HepG2 (cell line): Measurements from ENCODE around the gene MARS1. TPM values are rescaled to one million over a fixed set of nuclear protein-coding genes. Genes with fewer than 3 reads are reported as not detected.

Experiments used
- ATF7-NPFF ChIP-seq: sonication (generic); formaldehyde crosslinking; IDR thresholded peaks from 2 replicates; pipeline ENCODE4 v1.8.1; 2023; ENCODE audit warnings: mild to moderate bottlenecking, low read depth, missing genetic modification reagents, moderate library complexity
- CC2D1A ChIP-seq: sonication (generic); formaldehyde crosslinking; IDR thresholded peaks from 2 replicates; pipeline ENCODE4 v1.8.1; 2023; ENCODE audit warnings: mild to moderate bottlenecking, missing genetic modification reagents
- ELF1 ChIP-seq: sonication (generic); formaldehyde crosslinking; IDR thresholded peaks from 2 replicates; pipeline ENCODE4 v1.4.0; 2020; ENCODE audit warnings: missing genetic modification reagents
- EP300 ChIP-seq, 3 experiments: sonication (generic) in 1 of 3; formaldehyde crosslinking in 1 of 3; IDR thresholded peaks; 2 replicates each; pipeline versions ENCODE4 v1.5.1 to v1.6.1; 2011 to 2020; ENCODE audit warnings: low read depth in 2 of 3, low read length in 2 of 3, borderline replicate concordance in 1 of 3, improper control_type of control experiment in 1 of 3, mild to moderate bottlenecking in 1 of 3, missing genetic modification reagents in 1 of 3, moderate library complexity in 1 of 3
- GATAD2A ChIP-seq: IDR thresholded peaks from 2 replicates; pipeline ENCODE4 v1.6.1; 2016
- GTF3A ChIP-seq: sonication (generic); formaldehyde crosslinking; conservative IDR thresholded peaks from 2 replicates; pipeline ENCODE4 v1.4.0; 2020; ENCODE audit warnings: mild to moderate bottlenecking, missing genetic modification reagents
- IRF9 ChIP-seq: sonication (generic); formaldehyde crosslinking; IDR thresholded peaks from 2 replicates; pipeline ENCODE4 v1.8.0; 2022; ENCODE audit warnings: missing genetic modification reagents, mild to moderate bottlenecking, borderline replicate concordance
- KAT8 ChIP-seq: IDR thresholded peaks from 2 replicates; pipeline ENCODE4 v1.6.1; 2016; ENCODE audit warnings: missing genetic modification reagents, missing compliant biosample characterization
- NFE2L2 ChIP-seq: fragments of 150-350 bp; IDR thresholded peaks from 2 replicates; pipeline ENCODE4 v1.6.1; 2014; ENCODE audit warnings: low read length
- NR0B2 ChIP-seq: sonication (generic); formaldehyde crosslinking; IDR thresholded peaks from 2 replicates; pipeline ENCODE4 v1.4.0; 2020; ENCODE audit warnings: mild to moderate bottlenecking, missing genetic modification reagents
- SRF ChIP-seq: IDR thresholded peaks from 2 replicates; pipeline ENCODE4 v1.6.1; 2011; ENCODE audit warnings: mild to moderate bottlenecking, low read depth, low read length, moderate library complexity
- TEAD2 ChIP-seq: sonication (generic); formaldehyde crosslinking; IDR thresholded peaks from 2 replicates; pipeline ENCODE4 v1.9.0; 2021; ENCODE audit warnings: missing genetic modification reagents
- TFDP2 ChIP-seq: sonication (generic); formaldehyde crosslinking; IDR thresholded peaks from 2 replicates; pipeline ENCODE4 v1.4.0; 2020; ENCODE audit warnings: missing genetic modification reagents
- U2AF2 ChIP-seq: fragments of 200-400 bp; formaldehyde crosslinking; IDR thresholded peaks from 2 replicates; pipeline ENCODE4 v1.6.1; 2017; ENCODE audit warnings: low read depth, mild to moderate bottlenecking, low read length
- ZBTB21 ChIP-seq: sonication (generic); formaldehyde crosslinking; IDR thresholded peaks from 2 replicates; pipeline ENCODE4 v1.4.0; 2020; ENCODE audit warnings: missing genetic modification reagents
- ZFP36 ChIP-seq: fragments of 150-350 bp; IDR thresholded peaks from 2 replicates; pipeline ENCODE4 v1.6.1; 2018; ENCODE audit warnings: borderline replicate concordance, low read length, low read depth; ENCODE audit not compliant: partially characterized antibody
- ZNF44 ChIP-seq: sonication (generic); formaldehyde crosslinking; IDR thresholded peaks from 2 replicates; pipeline ENCODE4 v1.5.1; 2020; ENCODE audit warnings: mild to moderate bottlenecking, missing genetic modification reagents
- ZNF572 ChIP-seq: sonication (generic); formaldehyde crosslinking; IDR thresholded peaks from 2 replicates; pipeline ENCODE4 v1.5.1; 2020; ENCODE audit warnings: mild to moderate bottlenecking, missing genetic modification reagents
- ZNF598 ChIP-seq: sonication (generic); formaldehyde crosslinking; IDR thresholded peaks from 2 replicates; pipeline ENCODE4 v1.5.1; 2020; ENCODE audit warnings: mild to moderate bottlenecking, missing genetic modification reagents, borderline replicate concordance
- polyA plus RNA-seq, 8 experiments: library from polyadenylated mRNA; depleted of rRNA in 3 of 8; stranded (reverse) in 7 of 8; unstranded in 1 of 8; fragments of >200 nt; fragmentation: Illumina TruSeq in 4 of 8; extraction: Trizol in 4 of 8; gene quantifications; 2 replicates each; pipeline versions ENCODE4 v1.2.1 to v1.2.3, GENCODE V29; 2011 to 2016; ENCODE audit warnings: low read depth in 4 of 8, missing spikeins in 1 of 8, mixed read lengths in 1 of 8; ENCODE audit not compliant: insufficient read depth in 1 of 8
- total RNA-seq, 5 experiments: library from RNA; depleted of rRNA; stranded (reverse); fragments of >200 nt; fragmentation: Illumina TruSeq; extraction: Trizol; gene quantifications; 2 replicates each; pipeline ENCODE4 v1.2.3, GENCODE V29; 2016; ENCODE audit warnings: low read depth in 1 of 5
- TF ChIP-seq, protein P1 (sequence below), 2 experiments: sonication (generic) in 1 of 2; formaldehyde crosslinking in 1 of 2; IDR thresholded peaks; 2 replicates each; pipeline versions ENCODE4 v1.4.0 to v1.6.1; 2018 to 2020; ENCODE audit warnings: missing genetic modification reagents in 2 of 2, borderline replicate concordance in 1 of 2, low read depth in 1 of 2, mild to moderate bottlenecking in 1 of 2, missing biosample characterization in 1 of 2
- TF ChIP-seq, protein P2 (sequence below), 2 experiments: sonication (generic) in 1 of 2; formaldehyde crosslinking in 1 of 2; IDR thresholded peaks; 2 replicates each; pipeline versions ENCODE4 v1.5.1 to v1.6.1; 2011 to 2020; ENCODE audit warnings: borderline replicate concordance in 1 of 2, low read depth in 1 of 2, low read length in 1 of 2, mild to moderate bottlenecking in 1 of 2, missing genetic modification reagents in 1 of 2, moderate library complexity in 1 of 2

The MARS1 gene
- total and polyA plus RNA-seq, 2 of the 13 experiments (the other 11 are each of a cell fraction or from before 2014, with no cell fraction given): 115 to 181 TPM

DNA sequence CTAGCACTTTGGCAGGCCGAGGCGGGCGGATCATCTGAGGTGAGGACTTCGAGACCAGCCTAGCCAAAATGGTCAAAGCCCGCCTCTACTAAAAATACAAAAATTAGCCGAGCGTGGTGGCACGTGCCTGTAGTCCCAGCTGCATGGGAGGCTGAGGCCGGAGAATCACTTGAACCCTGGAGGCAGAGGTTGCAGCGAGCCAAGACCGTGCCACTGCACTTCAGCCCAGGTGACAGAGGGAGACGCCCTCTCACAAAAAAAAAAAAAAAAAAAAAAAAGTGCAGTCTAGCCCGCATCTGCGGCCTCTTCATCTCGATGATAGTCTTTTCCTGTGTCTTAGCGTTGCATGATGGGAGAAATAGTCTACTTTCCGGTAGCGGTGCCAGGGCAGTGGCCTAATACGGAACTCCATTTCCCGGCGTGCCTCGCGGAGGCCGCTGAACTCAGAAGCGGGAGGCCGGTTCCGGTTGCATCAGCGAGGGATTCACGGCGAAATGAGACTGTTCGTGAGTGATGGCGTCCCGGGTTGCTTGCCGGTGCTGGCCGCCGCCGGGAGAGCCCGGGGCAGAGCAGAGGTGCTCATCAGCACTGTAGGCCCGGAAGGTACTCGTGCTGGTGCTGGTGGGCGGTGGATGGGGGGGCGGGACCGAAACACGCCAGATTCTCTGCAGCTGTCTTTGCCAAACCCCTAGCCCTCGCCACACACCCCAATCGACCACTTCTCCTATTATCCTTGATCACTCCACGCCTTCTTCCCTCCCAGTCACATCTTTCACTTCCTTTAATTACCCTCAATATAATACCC, at the start of gene MARS1 (continued):
- TF ChIP-seq, protein P1, sequence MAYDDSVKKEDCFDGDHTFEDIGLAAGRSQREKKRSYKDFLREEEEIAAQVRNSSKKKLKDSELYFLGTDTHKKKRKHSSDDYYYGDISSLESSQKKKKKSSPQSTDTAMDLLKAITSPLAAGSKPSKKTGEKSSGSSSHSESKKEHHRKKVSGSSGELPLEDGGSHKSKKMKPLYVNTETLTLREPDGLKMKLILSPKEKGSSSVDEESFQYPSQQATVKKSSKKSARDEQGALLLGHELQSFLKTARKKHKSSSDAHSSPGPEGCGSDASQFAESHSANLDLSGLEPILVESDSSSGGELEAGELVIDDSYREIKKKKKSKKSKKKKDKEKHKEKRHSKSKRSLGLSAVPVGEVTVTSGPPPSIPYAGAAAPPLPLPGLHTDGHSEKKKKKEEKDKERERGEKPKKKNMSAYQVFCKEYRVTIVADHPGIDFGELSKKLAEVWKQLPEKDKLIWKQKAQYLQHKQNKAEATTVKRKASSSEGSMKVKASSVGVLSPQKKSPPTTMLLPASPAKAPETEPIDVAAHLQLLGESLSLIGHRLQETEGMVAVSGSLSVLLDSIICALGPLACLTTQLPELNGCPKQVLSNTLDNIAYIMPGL (CRISPR knock-in tag; IDR thresholded peaks at IDR 0.05; ENCODE audit: borderline replicate concordance in 1 of 2, low read depth in 1 of 2): peak in 1 of 2 experiments; percentile 79; a peak in 2 of 4 replicates
- TF ChIP-seq ELF1 (CRISPR knock-in tag): peak; percentile 92
- TF ChIP-seq EP300 (IDR thresholded peaks at IDR 0.05; ENCODE audit: low read depth in 2 of 2, low read length in 2 of 2): 0 out of 4 replicates have a peak, but pooled peaks have one; percentile 15 to 16
- no peak for TF ChIP-seq EP300 (CRISPR knock-in tag; IDR thresholded peaks at IDR 0.05; ENCODE audit: borderline replicate concordance)
- 0 out of 2 replicates have a peak, but pooled peaks have one; percentile 11 for TF ChIP-seq IRF9
- no peak for TF ChIP-seq ATF7-NPFF (CRISPR knock-in tag)
- TF ChIP-seq ZNF44: no peak
- TF ChIP-seq ZBTB21 (CRISPR knock-in tag): peak; percentile 62; the same call in 1 of the 2 replicates
- no peak; the same call in 1 of the 2 replicates for TF ChIP-seq NR0B2 (CRISPR knock-in tag)
- peak; percentile 30; the same call in 1 of the 2 replicates for TF ChIP-seq TFDP2
- no peak for TF ChIP-seq GTF3A (CRISPR knock-in tag)
- TF ChIP-seq ZFP36: no peak
- TF ChIP-seq ZNF572 (CRISPR knock-in tag): no peak
- peak; percentile 94 for TF ChIP-seq KAT8 (CRISPR knock-in tag)
- TF ChIP-seq SRF: peak; percentile 56; the same call in 1 of the 2 replicates
- peak; percentile 24; the same call in 1 of the 2 replicates for TF ChIP-seq GATAD2A (CRISPR knock-in tag)
- TF ChIP-seq, protein P2, sequence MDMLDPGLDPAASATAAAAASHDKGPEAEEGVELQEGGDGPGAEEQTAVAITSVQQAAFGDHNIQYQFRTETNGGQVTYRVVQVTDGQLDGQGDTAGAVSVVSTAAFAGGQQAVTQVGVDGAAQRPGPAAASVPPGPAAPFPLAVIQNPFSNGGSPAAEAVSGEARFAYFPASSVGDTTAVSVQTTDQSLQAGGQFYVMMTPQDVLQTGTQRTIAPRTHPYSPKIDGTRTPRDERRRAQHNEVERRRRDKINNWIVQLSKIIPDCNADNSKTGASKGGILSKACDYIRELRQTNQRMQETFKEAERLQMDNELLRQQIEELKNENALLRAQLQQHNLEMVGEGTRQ (IDR thresholded peaks at IDR 0.05; ENCODE audit: low read depth, low read length): no peak
- TF ChIP-seq, protein P2 (CRISPR knock-in tag; IDR thresholded peaks at IDR 0.05; ENCODE audit: borderline replicate concordance): no peak
- TF ChIP-seq CC2D1A: no peak
- no peak for TF ChIP-seq TEAD2 (CRISPR knock-in tag)
- TF ChIP-seq U2AF2: no peak
- TF ChIP-seq ZNF598 (CRISPR knock-in tag): no peak
- TF ChIP-seq NFE2L2: no peak
